GM08714 (cell line): ENCODE data around the gene XPOT.
A peak's percentile ranks its signal among the peaks of the same experiment; 100 is the strongest.

Experiments used
- H3K4me3 ChIP-seq: fragments of 200-500 bp; sonication (Bioruptor generic); 2 replicates; pipeline ENCODE4 v1.5.1; 2014; ENCODE audit warnings: mild to moderate bottlenecking, low read length, inconsistent platforms
- ZNF274 ChIP-seq: IDR thresholded peaks from 2 replicates; pipeline ENCODE4 v1.6.1; 2012; ENCODE audit warnings: mild to moderate bottlenecking, low read depth, low read length

Gene XPOT

DNA sequence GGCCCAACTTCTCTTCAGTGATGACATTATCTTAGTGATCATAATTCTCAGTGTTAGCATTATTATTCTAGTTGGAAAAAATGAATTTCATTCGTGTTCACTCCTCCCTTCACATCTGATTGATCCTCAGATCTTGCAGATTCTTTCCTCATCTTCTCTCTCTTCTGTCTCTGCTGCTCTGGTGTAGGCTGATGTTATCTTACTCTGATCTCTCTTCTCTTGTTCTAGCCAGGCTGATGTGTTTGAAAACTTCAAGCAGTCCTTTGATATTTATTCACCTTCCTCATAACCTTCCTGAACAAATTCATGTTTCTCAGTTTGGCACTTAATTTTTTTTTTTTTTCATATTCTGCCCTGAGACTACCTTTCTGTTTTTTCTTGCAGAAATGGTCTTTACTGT, 42.1 kb downstream of the XPOT start:
- TF ChIP-seq ZNF274, result no peak
- H3K4me3 ChIP-seq, result no peak overlapping the region

DNA sequence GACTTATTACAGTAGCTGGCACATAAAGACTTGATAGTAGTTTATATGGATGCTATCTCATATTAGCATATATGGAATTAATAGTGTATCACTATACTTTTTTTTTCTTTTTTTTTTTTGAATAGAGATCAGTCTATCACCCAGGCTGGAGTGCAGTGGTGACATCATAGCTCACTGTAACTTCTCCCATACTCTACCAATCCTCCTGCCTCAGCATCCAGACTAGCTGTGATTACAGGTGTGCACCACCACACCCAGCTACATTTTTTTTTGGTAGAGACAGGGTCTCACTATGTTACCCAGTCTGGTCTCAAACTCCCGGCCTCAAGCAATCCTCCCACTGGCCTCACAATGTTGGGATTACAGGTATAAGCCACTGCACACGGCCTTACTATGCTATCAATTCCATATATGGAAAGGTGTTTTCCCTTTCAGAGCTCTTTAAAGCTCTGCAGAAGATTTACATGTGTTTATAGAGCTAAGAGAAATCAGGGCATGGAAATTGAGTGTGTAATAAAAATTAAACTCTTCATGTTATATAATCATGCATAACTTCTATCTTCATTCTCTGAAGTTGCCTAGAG, 46.0 kb downstream of the XPOT start:
- no peak for TF ChIP-seq ZNF274
- no peak overlapping the region for H3K4me3 ChIP-seq

- TF ChIP-seq ZNF274, result no peak
- H3K4me3 ChIP-seq, result peak overlapping the region; percentile 98
These were observed 46.7 kb downstream of the XPOT start for GRCh38 chr12:64450711-64451486.

GRCh38 chr12:64451687-64452558, 47.7 kb downstream of the XPOT start, which contains the start of gene TBK1:
TBK1 (plus strand) TSS chr12:64452120; CDS start chr12:64455871, 3,751 bp downstream.
- TF ChIP-seq ZNF274, result no peak
- peak within 1 kb of the TSS; percentile 98 for H3K4me3 ChIP-seq

DNA sequence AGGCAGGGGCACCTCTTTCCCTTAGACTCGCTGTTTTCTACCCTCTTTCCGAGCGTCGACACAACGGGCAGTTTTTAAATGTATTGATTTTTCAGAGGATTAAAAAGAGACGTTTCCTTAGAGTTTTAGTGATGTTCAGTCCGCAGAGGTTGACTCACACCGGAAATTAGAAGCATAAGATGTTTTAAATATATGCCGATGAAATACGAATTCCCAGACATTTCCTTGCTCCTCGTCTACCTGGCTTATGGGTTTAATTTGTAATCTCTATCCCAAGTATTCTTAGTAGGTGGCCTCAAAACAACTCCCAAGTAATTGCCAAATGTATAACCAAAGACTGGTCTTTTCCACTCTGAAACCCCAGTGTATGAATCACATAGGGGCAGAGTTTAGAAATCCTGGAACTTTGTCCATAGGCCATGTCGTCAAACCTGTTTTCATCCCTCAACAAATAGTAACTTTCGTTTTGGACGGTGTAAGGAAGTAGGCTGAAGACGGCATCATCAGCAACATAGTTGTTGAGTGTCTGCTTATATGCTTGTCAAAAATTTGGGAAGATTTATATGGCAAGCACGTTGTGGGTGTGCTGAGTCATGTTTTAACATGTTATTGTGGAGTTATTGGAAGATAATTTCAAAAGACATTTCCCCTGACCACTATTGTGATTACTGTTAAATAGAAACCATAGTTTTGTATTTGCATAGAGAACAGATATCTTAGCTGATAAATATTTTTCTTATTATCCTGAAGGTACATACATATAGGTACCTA, 48.6 kb downstream of the XPOT start:
- H3K4me3 ChIP-seq, result peak overlapping the region; percentile 98
- no peak for TF ChIP-seq ZNF274

DNA sequence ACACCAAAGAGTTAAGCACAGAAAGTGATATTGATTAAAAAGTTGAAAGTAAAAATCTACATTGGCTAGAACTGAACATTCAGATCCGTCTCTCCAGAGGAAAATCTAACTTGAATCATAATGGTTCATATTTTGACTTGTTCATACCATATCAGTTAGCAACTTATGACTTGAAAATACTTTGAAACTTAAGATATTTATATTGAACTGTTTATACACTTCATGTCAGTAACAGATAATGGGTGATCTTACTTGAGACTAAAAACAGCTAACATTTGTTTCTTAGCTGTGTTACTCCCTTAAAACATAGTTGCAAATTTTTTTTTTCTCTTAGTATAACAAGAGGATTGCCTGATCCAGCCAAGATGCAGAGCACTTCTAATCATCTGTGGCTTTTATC, 51.3 kb downstream of the XPOT start:
- H3K4me3 ChIP-seq, result no peak overlapping the region
- no peak for TF ChIP-seq ZNF274

- TF ChIP-seq ZNF274, result no peak
- no peak overlapping the region for H3K4me3 ChIP-seq
These were observed 51.9 kb downstream of the XPOT start for GRCh38 chr12:64456119-64456518.

GRCh38 chr12:64457032-64457431, 52.8 kb downstream of the XPOT start:
- TF ChIP-seq ZNF274, result no peak
- no peak overlapping the region for H3K4me3 ChIP-seq

DNA sequence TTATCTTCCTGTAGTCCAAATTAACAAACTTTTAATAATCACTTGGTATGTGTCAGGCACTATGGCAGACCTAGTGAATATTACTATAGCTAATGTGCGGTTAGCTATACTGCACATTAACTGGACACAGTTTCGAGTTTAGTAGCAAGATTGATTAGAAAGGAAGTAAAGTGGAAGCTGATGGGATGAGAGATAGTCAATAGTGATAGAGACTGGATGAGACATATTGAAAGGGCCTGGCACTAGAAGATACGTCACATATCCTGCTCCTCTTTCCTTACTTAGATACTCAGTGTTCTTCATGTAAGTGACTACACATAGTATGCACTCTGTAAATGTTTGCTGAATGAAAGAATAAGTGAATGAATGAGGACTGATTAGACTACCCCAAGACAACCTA, 53.3 kb downstream of the XPOT start:
- no peak for TF ChIP-seq ZNF274
- H3K4me3 ChIP-seq, result no peak overlapping the region

DNA sequence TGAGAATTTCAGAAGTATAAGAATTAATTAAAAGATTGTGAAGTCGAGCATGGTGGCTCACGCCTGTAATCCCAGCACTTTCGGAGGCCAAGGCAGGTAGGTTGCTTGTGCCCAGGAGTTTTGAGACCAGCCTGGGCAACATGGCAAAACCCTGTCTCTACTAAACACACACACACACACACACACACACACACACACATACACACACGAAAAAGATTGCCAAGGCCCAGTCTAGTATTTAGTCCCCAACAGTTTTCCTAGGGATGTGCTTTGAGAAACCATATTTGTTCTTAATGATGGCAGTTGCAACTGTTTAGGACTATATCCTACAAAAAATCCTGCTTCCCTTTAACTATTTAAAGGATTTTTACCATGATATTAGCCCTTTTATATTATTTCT, 53.7 kb downstream of the XPOT start:
- no peak for TF ChIP-seq ZNF274
- no peak overlapping the region for H3K4me3 ChIP-seq

DNA sequence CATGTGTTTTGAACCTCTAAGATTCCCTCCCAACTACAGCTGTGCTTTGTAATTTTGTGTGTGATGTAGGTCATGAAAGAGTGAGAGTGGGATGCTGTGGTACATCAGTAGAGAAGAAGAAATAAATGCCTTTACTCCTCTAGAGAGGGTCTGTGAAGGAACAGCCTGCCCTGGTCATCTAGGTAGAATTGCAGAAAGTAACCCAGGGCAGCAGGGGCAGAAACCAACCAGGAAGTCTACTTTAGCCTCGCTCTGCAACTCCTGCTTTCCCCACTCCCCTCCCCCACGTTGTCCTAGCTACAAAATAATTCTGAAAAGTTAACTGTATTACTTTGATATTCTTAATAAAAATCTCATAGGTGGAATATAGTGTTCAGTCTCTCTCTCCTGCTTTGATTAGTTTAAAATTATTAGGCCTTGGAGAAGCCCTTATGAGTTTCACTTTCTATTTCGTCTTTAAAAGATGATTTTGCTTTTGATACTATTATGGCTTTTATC, 55.3 kb downstream of the XPOT start:
- H3K4me3 ChIP-seq, result peak overlapping the region; percentile 87
- TF ChIP-seq ZNF274, result no peak

DNA sequence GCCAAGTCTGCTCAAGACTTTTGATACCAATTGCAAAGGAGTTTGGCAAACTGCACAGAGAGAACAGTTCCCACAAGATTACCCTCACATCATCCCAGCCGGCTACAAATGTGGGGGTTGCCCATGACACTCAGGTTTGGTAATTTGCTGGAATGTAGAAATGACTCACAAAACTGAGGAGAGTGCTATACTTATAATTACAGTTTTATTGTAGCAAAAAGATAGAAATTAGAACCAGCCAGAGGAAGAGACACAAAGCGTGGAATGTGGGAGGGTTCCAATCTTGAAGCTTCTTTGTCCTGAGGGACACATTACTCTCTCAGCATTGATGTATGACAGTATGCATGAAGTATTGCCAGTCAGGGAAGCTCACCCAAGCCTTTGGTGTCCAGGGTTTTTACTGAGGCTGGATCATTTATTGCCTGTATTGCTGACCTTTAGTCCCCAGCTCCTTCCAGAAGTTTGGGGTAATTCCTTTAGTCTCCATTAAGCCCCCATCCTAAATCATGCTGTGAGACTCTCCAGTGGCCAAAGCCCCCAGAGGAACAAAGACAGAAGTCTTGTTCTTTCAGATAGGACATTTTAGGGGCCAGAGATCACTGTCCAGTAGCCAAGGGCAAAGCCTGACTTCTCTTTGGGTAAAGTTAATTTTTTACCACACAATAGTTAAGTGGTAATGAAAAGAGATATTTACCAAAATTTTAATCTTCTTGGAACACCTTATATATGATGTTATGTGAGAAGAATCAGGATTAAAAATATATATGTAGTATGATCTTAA, 57.6 kb downstream of the XPOT start:
- H3K4me3 ChIP-seq, result no peak overlapping the region
- no peak for TF ChIP-seq ZNF274

- H3K4me3 ChIP-seq, result no peak overlapping the region
- TF ChIP-seq ZNF274, result no peak
These were observed 62.0 kb downstream of the XPOT start for GRCh38 chr12:64466178-64466577.
